ENCODE data around the gene WIPF1.

Gene WIPF1

GRCh38 chr2:174577967-174578589, 19.5 kb downstream of the WIPF1 start:
- FAIRE-seq (peak; percentile 80), DNase-seq (ENCODE audit: extremely low spot score, insufficient read length, low read depth) (no peak)

- FAIRE-seq (no peak), DNase-seq (ENCODE audit: extremely low spot score, insufficient read length, low read depth) (no peak)
These were observed 22.4 kb downstream of the WIPF1 start for GRCh38 chr2:174575124-174575776.

GRCh38 chr2:174574657-174575056, 22.9 kb downstream of the WIPF1 start:
- FAIRE-seq: no peak

GRCh38 chr2:174573621-174574081, 24.0 kb downstream of the WIPF1 start:
- FAIRE-seq (no peak), DNase-seq (ENCODE audit: extremely low spot score, insufficient read length, low read depth) (no peak)

More at GRCh38 chr2:174574657-174575056, 22.9 kb downstream of the WIPF1 start:
- no peak for DNase-seq (ENCODE audit: extremely low spot score, insufficient read length, low read depth)

GRCh38 chr2:174572556-174572955, 25.0 kb downstream of the WIPF1 start:
- FAIRE-seq (no peak), DNase-seq (ENCODE audit: extremely low spot score, insufficient read length, low read depth) (no peak)

GRCh38 chr2:174571669-174572323, 25.8 kb downstream of the WIPF1 start:
- DNase-seq (ENCODE audit: extremely low spot score, insufficient read length, low read depth) (no peak), FAIRE-seq (no peak)

GRCh38 chr2:174570318-174570958, 27.2 kb downstream of the WIPF1 start:
- no peak for DNase-seq (ENCODE audit: extremely low spot score, insufficient read length, low read depth)
- no peak for FAIRE-seq

- FAIRE-seq (no peak), DNase-seq (ENCODE audit: extremely low spot score, insufficient read length, low read depth) (no peak)
These were observed 27.9 kb downstream of the WIPF1 start for GRCh38 chr2:174569678-174570077.

GRCh38 chr2:174568425-174568824, 29.2 kb downstream of the WIPF1 start:
- DNase-seq (ENCODE audit: extremely low spot score, insufficient read length, low read depth) (no peak), FAIRE-seq (no peak)

- no peak for FAIRE-seq
- DNase-seq (ENCODE audit: extremely low spot score, insufficient read length, low read depth): no peak
These were observed 30.7 kb downstream of the WIPF1 start for GRCh38 chr2:174566871-174567270.

- no peak for FAIRE-seq
- no peak for DNase-seq (ENCODE audit: extremely low spot score, insufficient read length, low read depth)
These were observed 33.9 kb downstream of the WIPF1 start for GRCh38 chr2:174563530-174564282.

GRCh38 chr2:174561972-174562370, 35.6 kb downstream of the WIPF1 start:
- FAIRE-seq (no peak), DNase-seq (ENCODE audit: extremely low spot score, insufficient read length, low read depth) (no peak)

- DNase-seq (ENCODE audit: extremely low spot score, insufficient read length, low read depth) (no peak), FAIRE-seq (no peak)
These were observed 36.2 kb downstream of the WIPF1 start for GRCh38 chr2:174561283-174561971.

- DNase-seq (ENCODE audit: extremely low spot score, insufficient read length, low read depth) (no peak), FAIRE-seq (no peak)
These were observed 36.9 kb downstream of the WIPF1 start for GRCh38 chr2:174560737-174561136.

- no peak for FAIRE-seq
- DNase-seq (ENCODE audit: extremely low spot score, insufficient read length, low read depth): no peak
These were observed 41.6 kb downstream of the WIPF1 start for GRCh38 chr2:174555998-174556397.

- no peak for DNase-seq (ENCODE audit: extremely low spot score, insufficient read length, low read depth)
- no peak for FAIRE-seq
These were observed 43.0 kb downstream of the WIPF1 start for GRCh38 chr2:174554529-174555150.

GRCh38 chr2:174553811-174554493, 43.7 kb downstream of the WIPF1 start:
- FAIRE-seq (peak; percentile 77), DNase-seq (ENCODE audit: extremely low spot score, insufficient read length, low read depth) (no peak)

- no peak for FAIRE-seq
- no peak for DNase-seq (ENCODE audit: extremely low spot score, insufficient read length, low read depth)
These were observed 44.7 kb downstream of the WIPF1 start for GRCh38 chr2:174552880-174553279.

GRCh38 chr2:174551697-174552096, 45.9 kb downstream of the WIPF1 start:
- DNase-seq (ENCODE audit: extremely low spot score, insufficient read length, low read depth) (no peak), FAIRE-seq (no peak)
